SHP77 treated with DMSO at 0.1 percent for 48 hours (cell line): ENCODE results near the gene FGF4.

Experiments used
- DNase-seq: peaks from one replicate; lab custom pipeline; 2025; lab: John Stamatoyannopoulos, UW

FGF4 gene

GRCh38 chr11:69775163-69775755 lies at the start of gene FGF4:
Gene FGF4, minus strand, starts transcription at chr11:69775341. Its CDS starts 257 bp downstream, at chr11:69775084.
- DNase-seq = no peak

- no peak for DNase-seq
These were observed 48.6 kb upstream of the FGF4 start for GRCh38 chr11:69823641-69824265.

- DNase-seq = no peak
These were observed 47.7 kb upstream of the FGF4 start for GRCh38 chr11:69822676-69823494.

GRCh38 chr11:69821511-69822040 lies 46.4 kb upstream of the FGF4 start:
- DNase-seq = no peak

GRCh38 chr11:69820441-69820840 lies 45.3 kb upstream of the FGF4 start:
- DNase-seq = no peak

GRCh38 chr11:69819541-69820070 lies 44.5 kb upstream of the FGF4 start:
- no peak for DNase-seq

GRCh38 chr11:69818603-69819441 lies 43.7 kb upstream of the FGF4 start, which contains the start of gene FGF3:
Gene FGF3, minus strand, starts transcription at chr11:69819416. Its CDS starts 483 bp downstream, at chr11:69818933.
- DNase-seq = no peak

- DNase-seq = no peak
These were observed 43.1 kb upstream of the FGF4 start for GRCh38 chr11:69818231-69818602.

GRCh38 chr11:69817265-69818230 lies 42.4 kb upstream of the FGF4 start:
- no peak for DNase-seq

- DNase-seq = no peak
These were observed 41.5 kb upstream of the FGF4 start for GRCh38 chr11:69816671-69817070.

GRCh38 chr11:69815973-69816372 lies 40.8 kb upstream of the FGF4 start:
- DNase-seq = no peak

GRCh38 chr11:69814902-69815301 lies 39.8 kb upstream of the FGF4 start:
- no peak for DNase-seq

- no peak for DNase-seq
These were observed 39.3 kb upstream of the FGF4 start for GRCh38 chr11:69814411-69814810.

GRCh38 chr11:69813839-69814238 lies 38.7 kb upstream of the FGF4 start:
- DNase-seq = no peak

- no peak for DNase-seq
These were observed 37.8 kb upstream of the FGF4 start for GRCh38 chr11:69812946-69813345.

- no peak for DNase-seq
These were observed 37.1 kb upstream of the FGF4 start for GRCh38 chr11:69812256-69812655.

GRCh38 chr11:69811431-69811830 lies 36.3 kb upstream of the FGF4 start:
- DNase-seq = no peak

GRCh38 chr11:69810289-69811118 lies 35.4 kb upstream of the FGF4 start:
- no peak for DNase-seq

GRCh38 chr11:69808667-69809086 lies 33.5 kb upstream of the FGF4 start:
- DNase-seq = peak; percentile 31
